ENCODE results near the gene SLIT3.

SLIT3 gene

GRCh38 chr5:169299663-169300467 is 1.1 kb downstream of the SLIT3 start:
- no peak for DNase-seq (ENCODE audit: extremely low read depth in 1 of 2, low read depth in 1 of 2)

DNA sequence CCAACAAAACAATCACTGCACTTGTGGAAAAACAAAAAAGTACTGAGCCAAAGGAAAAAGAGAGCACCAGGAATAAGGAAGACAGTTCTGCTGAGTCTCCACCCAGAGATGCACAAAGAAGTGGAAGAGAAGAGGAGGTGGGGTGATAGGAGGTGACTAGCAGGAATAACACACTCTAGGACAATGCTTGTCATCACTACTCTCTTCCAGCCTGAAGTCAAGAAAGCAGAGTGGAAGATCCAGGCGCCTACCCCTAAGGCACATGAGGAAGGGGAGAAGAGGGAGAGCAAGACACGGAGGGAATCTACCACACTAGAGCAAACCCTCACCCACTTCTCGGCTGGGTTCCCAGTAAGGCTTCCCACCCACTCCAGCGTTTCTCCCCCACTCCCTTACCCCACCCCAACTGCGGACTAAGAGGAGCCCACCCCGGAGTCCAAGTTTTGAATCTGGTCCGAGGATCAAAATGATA is 1.7 kb downstream of the SLIT3 start:
- no peak for DNase-seq (ENCODE audit: extremely low read depth in 1 of 2, low read depth in 1 of 2)

- no peak for DNase-seq (ENCODE audit: extremely low read depth in 1 of 2, low read depth in 1 of 2)
Observed at GRCh38 chr5:169298193-169298592, 2.7 kb downstream of the SLIT3 start.

DNA sequence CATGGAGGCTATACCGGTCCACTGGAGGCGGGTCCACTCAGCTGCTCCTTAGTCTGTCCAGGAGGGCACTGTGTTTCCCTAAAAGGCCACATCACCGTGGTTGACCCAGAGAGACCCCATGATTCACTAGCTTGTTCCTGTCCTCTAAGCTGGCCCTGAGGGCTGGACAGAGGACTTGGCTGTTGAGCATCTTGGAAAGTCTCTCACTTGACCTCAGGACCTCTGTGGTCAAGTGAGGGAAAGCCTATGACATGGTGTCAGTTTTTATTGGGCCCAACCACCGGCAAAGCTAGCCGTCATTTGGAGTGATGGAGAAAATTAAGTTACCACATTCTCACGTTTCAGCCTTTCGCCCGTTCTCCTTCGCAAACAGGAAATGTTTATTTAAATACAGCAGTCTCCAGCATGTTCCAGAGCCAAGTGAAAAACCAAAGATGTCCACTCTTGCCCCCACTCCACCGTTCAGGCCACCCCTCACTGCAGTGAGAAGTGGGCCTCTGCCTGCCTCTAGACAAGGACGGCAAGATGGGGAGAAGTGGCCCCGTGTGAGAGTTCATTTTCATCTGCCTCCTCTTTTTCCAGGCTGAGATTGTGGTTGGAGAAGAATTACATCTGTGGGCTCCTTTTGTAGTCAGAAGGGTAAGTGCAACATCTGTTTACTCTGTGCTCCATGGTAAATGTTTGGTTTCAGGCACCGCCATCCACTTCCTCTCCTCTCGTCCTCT is 4.4 kb downstream of the SLIT3 start:
- DNase-seq (ENCODE audit: extremely low read depth in 1 of 2, low read depth in 1 of 2) = no peak

- no peak for DNase-seq (ENCODE audit: extremely low read depth in 1 of 2, low read depth in 1 of 2)
Observed at GRCh38 chr5:169295306-169295705, 5.6 kb downstream of the SLIT3 start.

- DNase-seq (ENCODE audit: extremely low read depth in 1 of 2, low read depth in 1 of 2) = no peak
Observed at GRCh38 chr5:169294621-169295020, 6.3 kb downstream of the SLIT3 start.

DNA sequence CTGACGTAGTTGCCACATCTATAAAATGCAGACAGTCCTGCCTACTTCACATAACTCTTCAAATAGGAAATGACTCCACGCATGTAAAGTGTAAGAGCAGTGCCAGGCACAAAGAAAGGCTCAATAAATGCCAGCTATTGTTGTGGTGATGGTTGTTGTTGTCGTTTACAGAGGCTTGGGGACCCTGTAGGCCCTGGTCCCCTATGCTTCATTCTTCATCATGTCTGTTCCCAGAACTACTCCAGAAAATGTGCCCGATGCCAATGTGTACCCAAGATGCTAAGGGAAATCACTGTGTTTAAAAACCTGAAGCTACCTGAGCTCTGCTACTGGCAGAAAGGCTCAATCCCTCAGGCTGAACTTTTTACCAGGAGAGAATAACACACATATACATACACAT is 9.1 kb downstream of the SLIT3 start:
- DNase-seq (ENCODE audit: extremely low read depth in 1 of 2, low read depth in 1 of 2) = no peak

DNA sequence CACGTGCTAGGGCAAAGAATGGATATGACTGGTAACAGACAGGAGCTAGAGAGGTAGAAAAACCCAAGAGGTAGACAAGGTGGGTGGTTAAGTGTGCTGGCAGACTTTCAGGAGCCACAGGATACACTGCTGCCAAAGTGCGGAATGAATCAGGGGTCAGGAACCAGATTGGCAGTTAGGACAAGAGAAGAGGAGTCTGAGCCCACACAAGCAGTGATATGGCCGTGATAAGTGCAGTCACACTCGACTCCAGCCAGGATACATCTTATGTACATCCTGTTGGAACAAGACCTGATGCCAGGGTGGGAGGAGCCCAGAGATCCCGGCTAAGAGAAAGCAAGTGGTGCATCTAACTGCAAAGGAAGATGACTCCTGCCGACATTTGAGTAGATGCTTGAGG is 10.0 kb downstream of the SLIT3 start:
- DNase-seq (ENCODE audit: extremely low read depth in 1 of 2, low read depth in 1 of 2) = no peak

GRCh38 chr5:169289520-169289919 is 11.4 kb downstream of the SLIT3 start:
- DNase-seq (ENCODE audit: extremely low read depth in 1 of 2, low read depth in 1 of 2) = no peak

DNA sequence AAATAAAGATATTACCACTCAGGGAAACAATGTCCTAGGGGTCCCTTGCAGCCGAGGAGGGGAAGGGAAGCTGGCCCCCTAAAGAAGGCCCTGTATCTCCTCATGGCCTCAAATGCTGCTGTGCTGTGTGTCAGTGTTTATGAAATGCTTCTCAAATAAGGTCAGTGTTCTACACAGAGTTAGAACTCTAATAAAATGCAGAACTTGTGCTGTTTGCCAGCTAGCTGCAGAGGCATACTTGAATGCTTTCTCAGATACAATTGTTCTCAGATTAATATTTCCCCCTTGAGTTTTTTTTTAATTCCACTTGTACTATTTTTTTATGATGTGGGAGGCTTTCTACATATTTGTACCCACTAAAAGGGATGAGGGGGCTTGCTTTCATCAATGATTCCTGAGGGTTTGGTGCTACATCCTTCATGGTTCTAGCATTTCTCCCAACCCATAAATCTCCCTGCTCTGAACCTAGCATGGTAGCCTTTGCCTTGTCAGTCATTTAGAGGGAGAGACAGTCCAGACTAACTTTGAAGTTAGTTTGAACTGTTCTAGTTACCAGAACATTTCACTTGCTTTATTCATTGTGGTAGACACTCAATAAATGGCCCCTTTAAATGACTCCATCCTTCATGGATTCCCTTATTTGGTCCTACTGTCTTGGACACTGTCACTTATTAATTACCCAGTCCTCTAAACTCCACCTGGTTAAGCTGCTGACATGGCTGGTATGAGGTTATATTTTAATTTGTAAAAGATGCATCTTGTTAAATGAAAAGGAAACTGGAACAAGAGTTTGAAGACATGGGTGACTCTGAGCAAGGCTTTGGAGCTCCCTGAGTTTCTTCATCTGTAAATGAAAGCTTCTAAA is 12.6 kb downstream of the SLIT3 start:
- DNase-seq (ENCODE audit: extremely low read depth in 1 of 2, low read depth in 1 of 2) = no peak

- no peak for DNase-seq (ENCODE audit: extremely low read depth in 1 of 2, low read depth in 1 of 2)
Observed at GRCh38 chr5:169287529-169287928, 13.4 kb downstream of the SLIT3 start.

GRCh38 chr5:169286572-169287300 is 14.2 kb downstream of the SLIT3 start:
- DNase-seq (ENCODE audit: extremely low read depth in 1 of 2, low read depth in 1 of 2) = no peak

DNA sequence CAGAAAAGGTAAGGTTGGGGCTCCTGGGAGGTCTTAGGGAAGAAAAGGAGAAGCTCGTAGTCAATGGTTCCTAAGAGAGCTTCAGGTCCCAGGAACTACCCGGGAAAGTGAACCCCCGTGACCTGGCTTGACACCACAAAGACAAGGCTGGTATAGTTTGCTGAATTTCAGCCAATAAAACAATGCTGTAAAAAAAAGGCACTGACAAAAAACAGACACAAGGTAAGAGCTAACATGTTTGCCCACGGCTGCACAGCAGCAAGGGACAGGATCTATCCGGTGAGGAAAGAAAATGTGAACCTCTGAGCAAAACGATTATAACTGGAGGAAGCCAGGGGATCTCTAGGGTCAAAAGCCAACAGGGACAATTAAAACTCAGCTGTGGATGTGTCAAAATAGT is 17.1 kb downstream of the SLIT3 start:
- no peak for DNase-seq (ENCODE audit: extremely low read depth in 1 of 2, low read depth in 1 of 2)

DNA sequence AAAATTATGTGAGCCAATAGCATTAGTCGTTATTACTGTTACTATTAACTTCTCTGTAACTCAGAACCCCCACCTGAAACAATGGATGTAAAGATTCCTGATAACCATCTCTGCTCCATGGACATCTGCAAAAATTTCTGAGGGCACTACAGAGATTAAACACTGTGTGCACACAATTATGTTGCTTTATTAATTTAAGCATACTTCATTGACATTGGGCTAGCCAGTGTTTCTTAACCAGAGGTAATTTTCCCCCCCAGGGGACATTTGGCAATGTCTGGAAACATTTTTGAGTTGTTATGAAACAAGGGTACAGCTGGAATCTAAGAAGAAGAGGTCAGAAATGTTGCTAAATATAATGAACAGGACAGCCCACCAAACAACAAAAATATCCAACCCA is 19.3 kb downstream of the SLIT3 start:
- no peak for DNase-seq (ENCODE audit: extremely low read depth in 1 of 2, low read depth in 1 of 2)

DNA sequence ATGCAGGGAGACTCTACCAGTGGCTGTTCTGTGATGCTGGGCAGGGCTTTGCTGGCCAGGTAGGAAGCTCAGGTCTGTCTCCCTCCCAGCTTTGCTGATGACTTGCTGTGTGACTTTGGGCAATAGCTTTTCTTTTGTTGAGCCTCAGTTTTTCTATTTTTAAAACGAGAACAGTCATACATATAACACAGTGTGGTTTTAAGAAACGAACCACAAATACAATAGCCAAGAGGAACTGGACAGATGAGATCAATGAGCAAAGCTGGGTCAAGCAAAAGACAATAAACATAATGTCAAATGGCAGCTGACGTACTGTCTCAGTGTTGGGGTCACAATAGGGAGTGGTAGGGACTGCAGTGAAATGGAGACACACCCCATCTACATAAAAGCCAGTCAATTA is 20.2 kb downstream of the SLIT3 start:
- no peak for DNase-seq (ENCODE audit: extremely low read depth in 1 of 2, low read depth in 1 of 2)

GRCh38 chr5:169280286-169280685 is 20.7 kb downstream of the SLIT3 start:
- DNase-seq (ENCODE audit: extremely low read depth in 1 of 2, low read depth in 1 of 2) = no peak

- no peak for DNase-seq (ENCODE audit: extremely low read depth in 1 of 2, low read depth in 1 of 2)
Observed at GRCh38 chr5:169279125-169279524, 21.8 kb downstream of the SLIT3 start.

DNA sequence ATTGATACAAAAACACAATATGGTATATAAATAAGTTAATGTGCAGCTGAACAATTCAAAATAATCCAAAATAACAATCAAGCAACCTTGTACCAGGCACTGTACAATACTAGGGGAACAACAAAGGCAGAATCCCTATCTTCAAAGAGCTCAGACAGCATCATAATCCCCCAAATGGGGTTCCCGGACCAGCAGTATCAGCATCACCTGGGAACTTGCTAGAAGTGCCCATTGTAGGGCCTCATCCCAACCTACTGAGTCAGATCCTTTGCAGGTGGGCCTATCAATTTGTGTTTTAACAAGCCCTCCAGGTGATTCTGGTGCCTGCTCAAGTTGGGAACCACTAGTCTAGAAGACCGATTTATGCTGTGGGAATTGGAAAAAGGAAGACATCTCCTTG is 27.1 kb downstream of the SLIT3 start:
- no peak for DNase-seq (ENCODE audit: extremely low read depth in 1 of 2, low read depth in 1 of 2)

GRCh38 chr5:169273451-169273850 is 27.5 kb downstream of the SLIT3 start:
- no peak for DNase-seq (ENCODE audit: extremely low read depth in 1 of 2, low read depth in 1 of 2)

- no peak for DNase-seq (ENCODE audit: extremely low read depth in 1 of 2, low read depth in 1 of 2)
Observed at GRCh38 chr5:169272731-169273427, 28.1 kb downstream of the SLIT3 start.
